Measurements from ENCODE around the gene IGSF21.

- TF ChIP-seq, protein P1, sequence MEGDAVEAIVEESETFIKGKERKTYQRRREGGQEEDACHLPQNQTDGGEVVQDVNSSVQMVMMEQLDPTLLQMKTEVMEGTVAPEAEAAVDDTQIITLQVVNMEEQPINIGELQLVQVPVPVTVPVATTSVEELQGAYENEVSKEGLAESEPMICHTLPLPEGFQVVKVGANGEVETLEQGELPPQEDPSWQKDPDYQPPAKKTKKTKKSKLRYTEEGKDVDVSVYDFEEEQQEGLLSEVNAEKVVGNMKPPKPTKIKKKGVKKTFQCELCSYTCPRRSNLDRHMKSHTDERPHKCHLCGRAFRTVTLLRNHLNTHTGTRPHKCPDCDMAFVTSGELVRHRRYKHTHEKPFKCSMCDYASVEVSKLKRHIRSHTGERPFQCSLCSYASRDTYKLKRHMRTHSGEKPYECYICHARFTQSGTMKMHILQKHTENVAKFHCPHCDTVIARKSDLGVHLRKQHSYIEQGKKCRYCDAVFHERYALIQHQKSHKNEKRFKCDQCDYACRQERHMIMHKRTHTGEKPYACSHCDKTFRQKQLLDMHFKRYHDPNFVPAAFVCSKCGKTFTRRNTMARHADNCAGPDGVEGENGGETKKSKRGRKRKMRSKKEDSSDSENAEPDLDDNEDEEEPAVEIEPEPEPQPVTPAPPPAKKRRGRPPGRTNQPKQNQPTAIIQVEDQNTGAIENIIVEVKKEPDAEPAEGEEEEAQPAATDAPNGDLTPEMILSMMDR (IDR thresholded peaks at IDR 0.05; ENCODE audit: low read length) = no peak
- no peak for TF ChIP-seq EZH2 (optimal IDR thresholded peaks at IDR 0.05; ENCODE audit: low read depth, low read length)
These were observed 215.7 kb downstream of the IGSF21 start for GRCh38 chr1:18323259-18323658.
